Measurements from ENCODE around the gene WDR89.

The WDR89 gene

GRCh38 chr14:63678536-63678935 lies 36.9 kb upstream of the WDR89 start:
- no peak overlapping the region for H3K4me3 ChIP-seq (replicated peaks; ENCODE audit: low read depth, low read length)
- DNase-seq (ENCODE audit: extremely low read depth, insufficient read length), result no peak
- no peak for TF ChIP-seq CTCF (IDR thresholded peaks at IDR 0.05; ENCODE audit: insufficient read depth, low read length, poor library complexity, severe bottlenecking)
- H3K27me3 ChIP-seq (replicated peaks; ENCODE audit: control insufficient read depth, insufficient read depth, low read length), result no peaks in the 10 kb centered on the region
- no peaks in the 10 kb centered on the region for H3K36me3 ChIP-seq (ENCODE audit: control insufficient read depth, insufficient read depth, low read length)

GRCh38 chr14:63677891-63678379 lies 36.3 kb upstream of the WDR89 start:
- no peak overlapping the region for H3K4me3 ChIP-seq (replicated peaks; ENCODE audit: low read depth, low read length)
- no peak for TF ChIP-seq CTCF (IDR thresholded peaks at IDR 0.05; ENCODE audit: insufficient read depth, low read length, poor library complexity, severe bottlenecking)
- no peak for DNase-seq (ENCODE audit: extremely low read depth, insufficient read length)
- H3K36me3 ChIP-seq (ENCODE audit: control insufficient read depth, insufficient read depth, low read length), result no peaks in the 10 kb centered on the region
- no peaks in the 10 kb centered on the region for H3K27me3 ChIP-seq (replicated peaks; ENCODE audit: control insufficient read depth, insufficient read depth, low read length)

- no peak for DNase-seq (ENCODE audit: extremely low read depth, insufficient read length)
- H3K27me3 ChIP-seq (replicated peaks; ENCODE audit: control insufficient read depth, insufficient read depth, low read length), result no peaks in the 10 kb centered on the region
- H3K36me3 ChIP-seq (ENCODE audit: control insufficient read depth, insufficient read depth, low read length), result no peaks in the 10 kb centered on the region
- no peak overlapping the region for H3K4me3 ChIP-seq (replicated peaks; ENCODE audit: low read depth, low read length)
- no peak for TF ChIP-seq CTCF (IDR thresholded peaks at IDR 0.05; ENCODE audit: insufficient read depth, low read length, poor library complexity, severe bottlenecking)
Measured at GRCh38 chr14:63676615-63677014, 34.9 kb upstream of the WDR89 start.

GRCh38 chr14:63673886-63674497 lies 32.3 kb upstream of the WDR89 start:
- no peak for TF ChIP-seq CTCF (IDR thresholded peaks at IDR 0.05; ENCODE audit: insufficient read depth, low read length, poor library complexity, severe bottlenecking)
- no peaks in the 10 kb centered on the region for H3K36me3 ChIP-seq (ENCODE audit: control insufficient read depth, insufficient read depth, low read length)
- DNase-seq (ENCODE audit: extremely low read depth, insufficient read length), result no peak
- H3K27me3 ChIP-seq (replicated peaks; ENCODE audit: control insufficient read depth, insufficient read depth, low read length), result no peaks in the 10 kb centered on the region
- no peak overlapping the region for H3K4me3 ChIP-seq (replicated peaks; ENCODE audit: low read depth, low read length)

GRCh38 chr14:63673255-63673654 lies 31.6 kb upstream of the WDR89 start:
- no peak for DNase-seq (ENCODE audit: extremely low read depth, insufficient read length)
- Histone ChIP-seq H3K36me3 (ENCODE audit: control insufficient read depth, insufficient read depth, low read length) (no peaks in the 10 kb centered on the region), H3K4me3 (replicated peaks; ENCODE audit: low read depth, low read length) (no peak overlapping the region), H3K27me3 (replicated peaks; ENCODE audit: control insufficient read depth, insufficient read depth, low read length) (no peaks in the 10 kb centered on the region)
- no peak for TF ChIP-seq CTCF (IDR thresholded peaks at IDR 0.05; ENCODE audit: insufficient read depth, low read length, poor library complexity, severe bottlenecking)
